Measurements from ENCODE around the gene PROC.

DNA sequence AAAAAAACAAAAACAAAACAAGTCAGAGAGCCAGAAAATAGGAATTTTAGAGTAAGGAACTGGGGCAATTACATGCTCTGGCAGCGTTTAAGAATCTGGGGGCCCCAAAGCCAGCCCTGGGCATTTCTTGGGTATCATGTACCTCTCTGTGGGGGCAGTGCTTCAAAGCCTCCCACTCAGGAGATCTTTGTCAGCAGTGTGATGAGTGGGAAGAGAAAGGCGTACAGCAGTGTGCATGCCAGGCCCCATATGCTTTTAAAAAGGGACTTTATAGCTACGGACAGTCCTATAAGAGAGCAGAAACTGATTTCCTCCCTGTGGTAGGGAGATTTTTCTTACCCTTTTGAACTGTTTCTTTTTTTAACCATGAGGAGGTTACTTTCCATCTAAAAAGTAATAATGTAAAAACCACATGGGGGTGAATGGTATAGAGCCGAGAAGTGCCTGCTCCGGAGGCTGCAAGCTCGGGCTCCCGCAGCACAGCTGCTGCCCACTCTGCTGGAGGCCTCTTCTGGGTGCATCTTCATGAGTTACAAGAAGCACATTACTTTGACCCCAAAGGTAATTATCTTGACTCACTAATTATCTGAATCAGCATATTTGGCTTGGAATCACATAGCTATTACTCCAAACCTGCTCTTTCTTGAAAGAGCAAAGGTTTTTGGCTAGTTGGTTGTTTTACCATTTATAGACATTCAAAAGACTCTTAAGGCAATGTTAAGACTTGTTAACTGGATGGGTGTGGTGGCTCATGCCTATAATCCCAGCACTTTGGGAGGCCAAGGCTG, 46.4 kb downstream of the PROC start:
- TF ChIP-seq POLR2A (IDR thresholded peaks at IDR 0.05), result no peak
- TF ChIP-seq, protein P1, sequence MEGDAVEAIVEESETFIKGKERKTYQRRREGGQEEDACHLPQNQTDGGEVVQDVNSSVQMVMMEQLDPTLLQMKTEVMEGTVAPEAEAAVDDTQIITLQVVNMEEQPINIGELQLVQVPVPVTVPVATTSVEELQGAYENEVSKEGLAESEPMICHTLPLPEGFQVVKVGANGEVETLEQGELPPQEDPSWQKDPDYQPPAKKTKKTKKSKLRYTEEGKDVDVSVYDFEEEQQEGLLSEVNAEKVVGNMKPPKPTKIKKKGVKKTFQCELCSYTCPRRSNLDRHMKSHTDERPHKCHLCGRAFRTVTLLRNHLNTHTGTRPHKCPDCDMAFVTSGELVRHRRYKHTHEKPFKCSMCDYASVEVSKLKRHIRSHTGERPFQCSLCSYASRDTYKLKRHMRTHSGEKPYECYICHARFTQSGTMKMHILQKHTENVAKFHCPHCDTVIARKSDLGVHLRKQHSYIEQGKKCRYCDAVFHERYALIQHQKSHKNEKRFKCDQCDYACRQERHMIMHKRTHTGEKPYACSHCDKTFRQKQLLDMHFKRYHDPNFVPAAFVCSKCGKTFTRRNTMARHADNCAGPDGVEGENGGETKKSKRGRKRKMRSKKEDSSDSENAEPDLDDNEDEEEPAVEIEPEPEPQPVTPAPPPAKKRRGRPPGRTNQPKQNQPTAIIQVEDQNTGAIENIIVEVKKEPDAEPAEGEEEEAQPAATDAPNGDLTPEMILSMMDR (IDR thresholded peaks at IDR 0.05), result no peak
- TF ChIP-seq POLR2AphosphoS5 (IDR thresholded peaks at IDR 0.05; ENCODE audit: insufficient read depth in 1 of 2, low read depth in 1 of 2), result no peak

Data from vagina (tissue), 2 donors.